GM19455 (cell line): ENCODE measurements around the gene HOXD9.

ENCODE experiments used
- ATAC-seq: cut with Tn5 transposase; IDR thresholded peaks from one replicate; pipeline ENCODE4 v1.9.1; 2021; ENCODE audit not compliant: unreplicated experiment

HOXD9 gene

GRCh38 chr2:176098366-176099158, 24.0 kb upstream of the HOXD9 start:
- ATAC-seq, result no peak

DNA sequence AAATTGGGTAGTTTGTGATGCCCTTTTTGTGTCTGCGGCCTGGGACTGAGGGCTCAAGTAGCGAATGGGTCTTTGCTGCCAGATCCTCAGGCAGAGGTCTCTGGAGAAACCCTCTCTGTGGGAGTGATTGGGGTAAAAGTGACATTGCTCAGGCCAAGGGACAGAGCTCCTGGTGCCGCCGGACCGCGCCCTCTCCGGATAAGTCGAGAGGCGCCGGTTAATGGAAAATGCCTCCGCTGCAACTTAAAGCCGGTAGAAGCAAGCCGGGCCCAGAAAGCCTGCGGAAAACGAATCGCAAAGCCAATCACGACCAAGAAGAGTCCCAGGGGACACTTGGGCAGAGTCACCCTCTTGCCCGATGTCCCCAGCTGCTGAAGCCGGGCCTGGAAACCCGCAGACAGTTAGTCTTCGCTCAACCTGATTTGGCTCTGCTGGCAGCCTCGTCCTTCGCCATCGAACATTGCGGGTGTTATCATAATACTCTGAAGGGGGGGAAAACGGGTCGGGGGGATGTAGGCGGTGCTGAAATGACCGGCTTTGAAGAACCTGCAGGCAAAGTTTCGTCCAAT, 23.3 kb upstream of the HOXD9 start:
- no peak for ATAC-seq

DNA sequence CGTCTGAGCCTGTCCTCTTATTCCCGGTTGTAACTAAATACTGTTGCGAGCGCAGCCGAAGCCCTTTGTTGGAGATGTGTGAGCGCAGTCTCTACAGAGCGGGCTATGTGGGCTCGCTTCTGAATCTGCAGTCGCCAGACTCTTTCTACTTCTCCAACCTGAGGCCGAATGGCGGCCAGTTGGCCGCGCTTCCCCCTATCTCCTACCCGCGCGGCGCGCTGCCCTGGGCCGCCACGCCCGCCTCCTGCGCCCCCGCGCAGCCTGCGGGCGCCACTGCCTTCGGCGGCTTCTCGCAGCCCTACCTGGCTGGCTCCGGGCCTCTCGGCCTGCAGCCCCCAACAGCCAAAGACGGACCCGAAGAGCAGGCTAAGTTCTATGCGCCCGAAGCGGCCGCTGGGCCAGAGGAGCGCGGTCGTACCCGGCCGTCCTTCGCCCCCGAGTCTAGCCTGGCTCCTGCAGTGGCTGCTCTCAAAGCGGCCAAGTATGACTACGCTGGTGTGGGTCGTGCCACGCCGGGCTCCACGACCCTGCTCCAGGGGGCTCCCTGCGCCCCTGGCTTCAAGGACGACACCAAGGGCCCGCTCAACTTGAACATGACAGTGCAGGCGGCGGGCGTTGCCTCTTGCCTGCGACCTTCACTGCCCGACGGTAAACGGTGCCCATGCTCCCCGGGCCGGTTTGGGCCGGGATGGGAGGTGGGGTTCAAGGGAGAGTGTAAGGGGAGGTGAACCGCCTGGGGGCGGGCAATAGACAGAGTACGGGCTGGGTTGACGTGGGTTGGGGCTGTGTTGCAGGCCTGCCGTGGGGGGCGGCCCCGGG, 22.6 kb upstream of the HOXD9 start, which contains the start of gene HOXD12:
Gene HOXD12 (plus strand): TSS at position 68 of the 819 bp plus-strand sequence. CDS start 7 bp downstream, at position 75.
- ATAC-seq, result no peak

GRCh38 chr2:176100547-176101140, 21.9 kb upstream of the HOXD9 start:
- ATAC-seq, result no peak

DNA sequence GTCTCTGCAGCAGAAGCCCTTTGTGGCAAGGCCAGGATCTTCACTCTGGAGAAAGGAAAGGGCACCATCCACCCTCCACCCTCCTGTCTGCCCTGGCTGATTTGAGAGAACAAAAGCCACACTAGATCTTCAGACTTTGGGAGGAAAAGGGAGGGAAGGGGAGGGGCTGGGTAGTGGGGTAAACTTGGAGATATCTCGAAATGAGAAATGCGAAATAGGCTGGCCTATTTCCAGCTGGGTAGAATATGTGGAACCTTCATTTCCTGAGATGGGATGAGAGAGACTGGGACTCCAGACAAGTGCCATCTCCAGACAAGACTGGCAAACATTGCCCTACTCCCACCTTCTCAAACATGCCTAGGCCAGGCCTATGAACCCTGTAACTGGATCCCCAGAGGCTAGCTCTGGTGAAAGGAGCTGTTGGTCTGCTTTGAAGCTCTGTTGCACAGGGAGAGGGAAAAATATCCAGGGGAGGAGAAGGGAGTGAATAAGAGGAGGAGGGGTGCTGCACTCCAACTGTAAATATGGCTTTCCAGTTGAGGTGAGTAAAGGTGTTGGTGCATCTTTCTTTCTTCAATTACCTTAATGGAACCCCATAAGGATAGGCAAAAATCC, 21.2 kb upstream of the HOXD9 start:
- ATAC-seq, result no peak

DNA sequence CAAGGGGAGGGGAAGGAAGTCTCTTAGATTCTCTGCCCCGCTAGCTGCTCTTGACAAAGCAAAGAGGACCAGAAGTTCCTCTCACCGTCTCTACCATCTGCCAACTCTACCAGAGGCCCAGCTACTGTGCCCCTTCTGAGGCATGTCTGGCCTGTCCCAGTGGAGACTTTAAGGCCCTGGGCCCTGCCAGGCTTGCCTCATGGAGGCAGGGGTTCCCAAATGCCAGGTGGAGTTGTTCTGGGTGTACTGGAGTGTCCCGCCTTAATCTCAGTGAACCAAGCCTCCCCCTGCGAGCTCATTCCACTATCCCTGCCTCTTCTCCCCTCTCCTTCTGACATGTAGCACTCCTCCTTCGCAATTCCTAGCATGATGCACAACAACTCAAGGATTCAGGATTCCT, 20.7 kb upstream of the HOXD9 start:
- ATAC-seq, result no peak

- ATAC-seq, result no peak
Observed at GRCh38 chr2:176102309-176102866, 20.1 kb upstream of the HOXD9 start.

GRCh38 chr2:176103194-176103593, 19.3 kb upstream of the HOXD9 start:
- ATAC-seq, result no peak

DNA sequence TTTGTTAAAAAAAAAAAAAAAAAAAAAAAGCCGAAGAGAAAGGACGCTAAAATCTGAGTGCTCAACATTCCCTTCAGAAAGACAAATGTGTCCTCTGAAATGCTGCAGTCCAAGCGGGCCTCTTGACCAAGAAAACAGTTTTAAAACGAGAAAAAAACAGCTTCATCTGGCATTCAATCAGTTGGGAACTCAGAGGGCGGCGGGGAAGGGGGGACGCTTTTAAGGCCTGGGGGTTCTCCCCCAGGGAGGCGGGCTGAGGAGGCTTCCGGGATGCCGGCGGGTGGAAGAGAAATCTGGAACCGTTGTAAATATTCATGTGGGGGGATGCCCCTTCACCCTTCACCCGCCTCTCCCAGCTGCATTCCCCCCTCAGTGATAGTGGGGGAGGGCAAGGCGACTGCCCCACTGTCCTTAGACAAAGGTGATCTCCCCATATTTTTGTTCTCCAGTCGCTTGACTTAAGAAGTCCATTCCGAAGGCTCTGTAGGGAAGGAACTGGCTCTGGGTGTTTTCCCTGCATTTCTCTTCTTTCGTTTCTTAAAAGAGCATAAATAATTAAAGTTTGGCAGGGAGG, 18.7 kb upstream of the HOXD9 start:
- ATAC-seq, result no peak

- no peak for ATAC-seq
Observed at GRCh38 chr2:176104316-176105077, 18.0 kb upstream of the HOXD9 start.

DNA sequence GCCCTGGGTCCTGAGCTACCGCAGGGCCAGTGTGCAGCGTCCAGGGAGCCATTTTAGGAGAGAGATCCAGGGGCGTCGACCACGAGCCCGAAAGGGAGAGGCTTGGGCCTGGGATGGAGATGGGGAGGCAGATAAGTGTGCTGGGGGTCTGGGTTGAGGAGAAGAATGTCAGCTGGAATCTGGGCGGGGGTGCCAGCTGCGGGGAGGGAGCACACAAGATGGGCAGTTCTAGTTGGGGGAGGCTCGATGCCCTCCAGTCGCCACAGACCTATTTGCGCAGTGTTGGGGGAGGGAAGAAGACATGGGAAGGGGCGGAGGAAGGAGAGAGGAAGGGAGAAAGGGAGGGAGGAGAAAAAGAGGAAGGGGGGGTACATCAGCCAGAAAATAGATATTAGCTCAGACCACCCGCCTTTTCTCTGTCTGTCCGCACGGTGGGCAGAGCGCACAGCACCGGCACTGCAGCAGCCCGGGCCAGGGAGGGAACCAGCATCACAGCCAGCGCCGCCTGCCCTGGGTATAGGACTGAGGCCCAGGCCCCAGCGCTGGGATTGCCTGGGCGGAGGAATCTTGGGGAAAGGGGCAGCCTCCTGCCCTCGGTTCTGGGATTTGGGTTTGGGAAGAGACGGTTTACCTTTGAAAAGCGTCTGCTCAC, 17.3 kb upstream of the HOXD9 start:
- ATAC-seq, result no peak

DNA sequence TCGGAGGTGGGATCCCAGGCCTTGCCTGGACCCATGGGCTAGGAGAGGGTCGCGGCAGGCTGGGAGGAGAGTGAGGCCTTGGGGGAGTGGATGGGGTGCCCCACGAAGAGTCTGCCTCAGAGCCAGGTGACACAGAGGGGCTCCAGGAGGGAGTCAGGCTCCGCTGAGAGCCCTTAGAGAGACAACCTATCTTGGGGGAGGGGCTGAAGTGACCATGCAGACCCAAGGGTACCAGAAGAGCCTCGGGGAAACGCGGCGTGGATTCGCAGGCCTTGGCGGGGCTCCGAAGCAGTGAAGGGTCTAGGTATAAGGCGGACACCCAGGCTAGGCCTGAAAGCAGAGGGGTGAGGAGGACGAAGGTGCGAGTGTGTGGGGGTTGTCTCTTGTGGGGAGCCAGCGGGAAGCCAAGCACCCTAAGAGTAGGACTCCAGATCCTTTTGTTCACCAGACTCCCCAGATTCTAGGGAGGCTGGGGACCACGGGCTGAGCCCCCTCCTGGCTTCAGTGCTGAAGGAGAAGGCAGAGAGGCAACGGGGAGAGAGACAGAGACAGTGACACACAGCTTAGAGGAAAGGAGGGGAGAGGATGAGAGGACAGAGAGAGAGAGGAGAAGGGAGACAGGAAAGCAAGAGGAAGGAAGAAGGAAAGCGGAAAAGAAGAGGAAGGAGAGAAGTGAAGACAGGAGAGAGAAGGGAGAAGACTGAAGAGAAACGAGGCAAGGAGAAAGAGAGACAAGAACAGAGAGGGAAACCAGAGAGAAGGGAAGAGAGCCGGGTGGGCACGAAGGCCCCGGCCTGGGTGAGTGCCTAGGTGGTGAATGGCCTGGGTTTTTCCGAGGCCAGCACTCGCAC, 16.6 kb upstream of the HOXD9 start:
- ATAC-seq, result no peak

- ATAC-seq, result no peak
Observed at GRCh38 chr2:176106581-176107539, 15.7 kb upstream of the HOXD9 start, which contains the start of gene HOXD11. HOXD11 (plus strand) TSS chr2:176107280; CDS start chr2:176107356, 76 bp downstream.

DNA sequence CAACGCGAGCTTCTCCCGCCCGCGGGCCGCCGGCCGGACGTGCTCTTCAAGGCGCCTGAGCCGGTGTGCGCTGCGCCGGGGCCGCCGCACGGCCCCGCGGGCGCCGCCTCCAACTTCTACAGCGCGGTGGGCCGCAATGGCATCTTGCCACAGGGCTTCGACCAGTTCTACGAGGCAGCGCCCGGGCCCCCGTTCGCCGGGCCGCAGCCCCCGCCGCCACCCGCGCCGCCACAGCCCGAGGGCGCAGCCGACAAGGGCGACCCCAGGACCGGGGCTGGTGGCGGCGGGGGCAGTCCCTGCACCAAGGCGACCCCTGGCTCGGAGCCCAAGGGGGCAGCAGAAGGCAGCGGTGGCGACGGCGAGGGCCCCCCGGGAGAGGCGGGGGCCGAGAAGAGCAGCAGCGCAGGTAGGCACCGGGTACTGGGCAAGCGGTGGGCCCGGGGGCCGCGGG, 14.8 kb upstream of the HOXD9 start:
- no peak for ATAC-seq

DNA sequence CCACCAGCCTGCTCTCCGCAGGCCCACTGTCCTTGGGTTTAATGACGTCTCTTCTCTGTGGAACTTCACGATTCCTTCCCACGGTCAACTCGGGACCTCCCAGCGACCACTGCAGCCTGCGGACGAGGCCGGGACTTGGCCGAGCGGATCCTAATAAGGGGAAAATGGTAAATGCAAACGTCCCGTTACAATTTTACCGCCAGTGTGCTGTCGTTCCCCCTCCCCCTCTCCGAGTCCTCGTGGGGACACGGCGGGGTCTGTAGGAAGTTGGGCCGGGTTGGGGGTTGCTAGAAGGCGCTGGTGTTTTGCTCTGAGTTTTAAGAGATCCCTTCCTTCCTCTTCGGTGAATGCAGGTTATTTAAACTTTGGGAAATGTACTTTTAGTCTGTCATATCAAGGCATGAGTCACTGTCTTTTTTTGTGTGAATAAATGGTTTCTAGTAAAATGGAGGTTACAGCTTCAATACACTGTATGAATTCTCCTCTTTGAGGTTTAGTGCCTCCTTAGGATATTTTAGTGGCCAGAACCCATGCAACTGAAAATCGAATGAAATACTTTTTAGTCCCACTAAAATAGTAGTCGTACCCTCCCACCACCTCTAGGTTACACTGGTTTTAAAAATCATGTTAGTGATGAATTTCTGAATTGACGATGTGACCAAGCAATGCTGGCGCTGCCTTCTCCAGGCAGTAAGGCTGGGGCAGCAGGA, 13.2 kb upstream of the HOXD9 start:
- no peak for ATAC-seq

GRCh38 chr2:176109946-176110345, 12.6 kb upstream of the HOXD9 start:
- no peak for ATAC-seq
